Nephron progenitor cell (in vitro differentiated cells): ENCODE results near the gene RARG.

Experiments used
- DNase-seq: peaks from one replicate; pipeline ENCODE4 v3.0.0; 2021
- H3K27ac Mint-ChIP-seq: 2 replicates; pipeline ENCODE4 v1.8.0; 2021; ENCODE audit warnings: mild to moderate bottlenecking, moderate library complexity, mixed read lengths
- H3K27me3 Mint-ChIP-seq: 2 replicates; pipeline ENCODE4 v1.8.0; 2021; ENCODE audit warnings: mild to moderate bottlenecking, low read depth, mixed read lengths; ENCODE audit not compliant: poor library complexity
- H3K36me3 Mint-ChIP-seq: 2 replicates; pipeline ENCODE4 v1.8.0; 2021; ENCODE audit warnings: low read depth, mixed read lengths
- H3K4me1 Mint-ChIP-seq: 2 replicates; pipeline ENCODE4 v1.8.0; 2021; ENCODE audit warnings: mixed read lengths
- H3K4me3 Mint-ChIP-seq: 2 replicates; pipeline ENCODE4 v1.8.0; 2021; ENCODE audit warnings: mild to moderate bottlenecking, moderate library complexity, mixed read lengths
- H3K9me3 Mint-ChIP-seq: 2 replicates; pipeline ENCODE4 v1.8.0; 2021; ENCODE audit warnings: mild to moderate bottlenecking, moderate library complexity, mixed read lengths
- TF ChIP-seq, protein P1 (sequence below): fragments of 200-600 bp; sonication (generic); IDR thresholded peaks from 2 replicates; pipeline ENCODE4 v1.5.0; 2021; ENCODE audit warnings: antibody characterized with exemption

Gene RARG

DNA sequence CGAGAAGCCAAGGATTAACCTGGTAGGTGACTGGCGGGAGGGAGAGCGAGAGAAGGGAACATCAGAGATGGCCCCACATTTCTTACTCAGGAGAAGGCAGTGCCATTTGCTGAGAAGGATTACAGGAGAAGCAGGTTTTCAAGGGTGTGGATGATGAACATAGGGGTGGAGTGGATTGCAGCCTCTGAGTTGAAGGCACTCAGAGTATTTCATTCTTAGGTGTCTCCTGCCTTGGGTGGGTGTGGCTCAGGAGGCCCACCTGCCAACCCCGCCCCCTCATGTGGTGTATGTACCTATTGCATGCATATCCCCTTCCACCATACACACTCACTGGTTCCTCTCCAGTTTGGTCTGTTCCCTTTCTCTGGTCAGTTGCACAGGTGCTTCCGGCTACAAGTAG, 42.4 kb upstream of the RARG start:
- H3K4me3 Mint-ChIP-seq = no peak overlapping the region
- TF ChIP-seq, protein P1, sequence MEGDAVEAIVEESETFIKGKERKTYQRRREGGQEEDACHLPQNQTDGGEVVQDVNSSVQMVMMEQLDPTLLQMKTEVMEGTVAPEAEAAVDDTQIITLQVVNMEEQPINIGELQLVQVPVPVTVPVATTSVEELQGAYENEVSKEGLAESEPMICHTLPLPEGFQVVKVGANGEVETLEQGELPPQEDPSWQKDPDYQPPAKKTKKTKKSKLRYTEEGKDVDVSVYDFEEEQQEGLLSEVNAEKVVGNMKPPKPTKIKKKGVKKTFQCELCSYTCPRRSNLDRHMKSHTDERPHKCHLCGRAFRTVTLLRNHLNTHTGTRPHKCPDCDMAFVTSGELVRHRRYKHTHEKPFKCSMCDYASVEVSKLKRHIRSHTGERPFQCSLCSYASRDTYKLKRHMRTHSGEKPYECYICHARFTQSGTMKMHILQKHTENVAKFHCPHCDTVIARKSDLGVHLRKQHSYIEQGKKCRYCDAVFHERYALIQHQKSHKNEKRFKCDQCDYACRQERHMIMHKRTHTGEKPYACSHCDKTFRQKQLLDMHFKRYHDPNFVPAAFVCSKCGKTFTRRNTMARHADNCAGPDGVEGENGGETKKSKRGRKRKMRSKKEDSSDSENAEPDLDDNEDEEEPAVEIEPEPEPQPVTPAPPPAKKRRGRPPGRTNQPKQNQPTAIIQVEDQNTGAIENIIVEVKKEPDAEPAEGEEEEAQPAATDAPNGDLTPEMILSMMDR = no peak
- no peaks in the 10 kb centered on the region for H3K9me3 Mint-ChIP-seq
- H3K27ac Mint-ChIP-seq = no peak overlapping the region
- H3K4me1 Mint-ChIP-seq = peaks cover 33% of the 10 kb centered on the region
- H3K36me3 Mint-ChIP-seq = peaks cover 57% of the 10 kb centered on the region
- no peak for DNase-seq
- H3K27me3 Mint-ChIP-seq = peaks cover 3% of the 10 kb centered on the region

DNA sequence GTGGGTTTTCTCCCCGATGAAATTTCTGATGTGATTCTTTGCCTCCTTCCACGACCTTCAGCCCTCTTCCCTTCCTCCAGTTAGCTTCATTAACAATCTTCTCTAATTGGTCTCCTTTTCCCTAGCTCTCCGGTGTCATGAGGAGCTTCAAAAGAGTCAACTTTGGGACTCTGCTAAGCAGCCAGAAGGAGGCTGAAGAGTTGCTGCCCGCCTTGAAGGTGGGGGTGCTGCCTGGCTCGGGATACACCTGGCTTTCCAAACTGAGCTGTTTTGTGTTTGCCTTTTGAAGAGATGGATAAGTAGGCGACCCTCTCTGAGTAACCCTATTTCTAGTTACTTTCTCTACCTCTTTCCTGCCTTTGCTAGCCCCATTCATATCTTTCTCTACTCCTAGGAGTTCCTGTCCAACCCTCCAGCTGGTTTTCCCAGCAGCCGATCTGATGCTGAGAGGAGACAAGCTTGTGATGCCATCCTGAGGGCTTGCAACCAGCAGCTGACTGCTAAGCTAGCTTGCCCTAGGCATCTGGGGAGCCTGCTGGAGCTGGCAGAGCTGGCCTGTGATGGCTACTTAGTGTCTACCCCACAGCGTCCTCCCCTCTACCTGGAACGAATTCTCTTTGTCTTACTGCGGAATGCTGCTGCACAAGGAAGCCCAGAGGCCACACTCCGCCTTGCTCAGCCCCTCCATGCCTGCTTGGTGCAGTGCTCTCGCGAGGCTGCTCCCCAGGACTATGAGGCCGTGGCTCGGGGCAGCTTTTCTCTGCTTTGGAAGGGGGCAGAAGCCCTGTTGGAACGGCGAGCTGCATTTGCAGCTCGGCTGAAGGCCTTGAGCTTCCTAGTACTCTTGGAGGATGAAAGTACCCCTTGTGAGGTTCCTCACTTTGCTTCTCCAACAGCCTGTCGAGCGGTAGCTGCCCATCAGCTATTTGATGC, 36.9 kb upstream of the RARG start:
- Mint-ChIP-seq H3K27me3 (peaks cover 3% of the 10 kb centered on the region), H3K4me3 (peak overlapping the region; percentile 98), H3K4me1 (peaks cover 55% of the 10 kb centered on the region), H3K27ac (peak overlapping the region; percentile 58), H3K9me3 (no peaks in the 10 kb centered on the region), H3K36me3 (peaks cover 21% of the 10 kb centered on the region)
- no peak for DNase-seq
- TF ChIP-seq, protein P1 = no peak

DNA sequence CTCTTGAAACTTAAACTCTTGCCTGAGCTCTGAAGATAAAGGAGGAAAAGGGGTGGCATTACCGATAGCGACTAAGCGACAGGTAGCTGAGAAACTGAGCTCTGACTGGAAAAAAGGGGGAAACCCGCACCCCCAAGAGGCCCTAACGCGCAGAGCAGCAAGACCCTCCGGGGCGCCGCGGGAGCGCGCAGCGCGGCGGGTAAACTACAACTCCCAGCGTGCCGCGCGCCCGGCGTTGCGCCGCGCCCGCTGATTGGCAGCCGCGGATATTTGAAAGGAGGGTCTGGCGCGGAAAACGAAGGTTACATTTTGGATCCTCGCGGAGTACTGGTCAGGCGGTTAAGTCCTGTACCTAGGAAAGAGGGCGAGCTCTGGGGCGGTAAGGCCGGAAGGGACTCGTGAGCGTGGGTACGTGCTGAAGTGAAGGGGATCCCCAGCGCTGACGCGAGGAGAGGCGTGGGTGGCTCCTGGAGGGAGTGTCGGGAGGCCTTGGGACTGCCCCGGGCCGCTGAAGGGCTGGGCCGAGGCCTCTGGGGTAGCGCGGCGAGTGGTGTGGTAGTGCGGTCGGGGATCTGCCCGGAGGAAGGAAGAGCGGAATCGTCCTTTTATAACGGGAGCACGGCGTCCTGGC, 36.1 kb upstream of the RARG start, which contains the start of gene ESPL1:
ESPL1 (plus strand) TSS at position 301 of the 631 bp plus-strand sequence. CDS start 468 bp downstream, outside the sequence.
- TF ChIP-seq, protein P1 = peak; percentile 45
- H3K27ac Mint-ChIP-seq = peak within 1 kb of the TSS; percentile 58
- peak within 1 kb of the TSS; percentile 98 for H3K4me3 Mint-ChIP-seq
- peaks cover 3% of the 10 kb centered on the region for H3K27me3 Mint-ChIP-seq
- H3K36me3 Mint-ChIP-seq = peaks cover 21% of the 10 kb centered on the region
- H3K9me3 Mint-ChIP-seq = no peaks in the 10 kb centered on the region
- H3K4me1 Mint-ChIP-seq = peaks cover 55% of the 10 kb centered on the region
- DNase-seq = peak; percentile 82

DNA sequence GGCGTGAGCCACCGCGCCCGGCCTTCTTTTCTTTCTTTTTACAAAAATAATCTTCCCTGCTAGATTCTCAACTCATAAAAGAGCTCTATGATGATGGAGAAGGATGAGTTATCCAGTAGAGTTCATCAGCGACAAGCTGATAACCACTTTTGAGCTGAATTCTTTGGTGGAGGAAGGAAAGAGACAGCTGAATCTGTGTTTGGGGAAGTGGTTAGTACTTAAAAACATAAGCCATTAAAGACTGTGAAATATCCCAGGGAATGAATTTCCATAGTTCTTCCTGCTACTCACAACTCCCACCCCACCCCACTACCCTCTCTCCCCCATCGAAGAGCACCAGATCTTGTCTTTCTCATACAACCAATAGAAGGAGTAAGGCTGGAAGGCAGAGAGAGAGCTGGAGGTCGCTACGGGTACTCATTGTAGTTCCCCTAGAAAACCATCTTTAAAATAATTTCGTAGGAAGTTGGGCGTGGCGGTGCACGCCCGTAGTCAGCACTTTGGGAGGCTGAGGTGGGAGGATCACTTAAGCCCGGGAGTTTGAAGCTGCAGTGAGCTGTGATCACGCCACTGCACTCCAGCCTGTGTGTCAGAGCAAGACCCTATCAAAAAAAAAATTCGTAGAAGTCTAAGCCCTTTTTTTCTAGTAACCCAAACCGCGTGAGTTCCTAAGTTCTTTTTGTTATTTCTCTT, 35.4 kb upstream of the RARG start:
- no peak overlapping the region for H3K27ac Mint-ChIP-seq
- H3K9me3 Mint-ChIP-seq = no peaks in the 10 kb centered on the region
- H3K27me3 Mint-ChIP-seq = peaks cover 3% of the 10 kb centered on the region
- H3K36me3 Mint-ChIP-seq = peaks cover 18% of the 10 kb centered on the region
- TF ChIP-seq, protein P1 = no peak
- peaks cover 53% of the 10 kb centered on the region for H3K4me1 Mint-ChIP-seq
- DNase-seq = no peak
- H3K4me3 Mint-ChIP-seq = peak overlapping the region; percentile 98

DNA sequence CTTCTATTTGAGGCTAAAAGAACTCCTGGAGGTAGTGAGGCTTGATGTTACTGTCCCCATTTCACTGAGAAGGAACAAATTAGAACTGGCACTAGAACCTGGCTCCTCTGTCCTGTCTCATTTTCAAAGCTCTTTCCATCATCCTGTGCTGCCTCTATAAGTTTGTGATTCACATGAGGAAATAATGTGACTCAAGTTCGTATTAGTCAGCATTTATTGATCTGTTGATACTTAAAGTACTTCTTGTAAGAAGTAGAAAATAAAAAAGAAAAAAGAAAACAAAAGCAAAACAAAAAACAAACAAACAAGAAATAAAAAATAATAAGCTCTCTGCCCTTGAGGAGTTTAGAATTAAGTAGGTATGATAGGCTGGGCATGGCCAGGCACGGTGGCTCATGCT, 33.8 kb upstream of the RARG start:
- Mint-ChIP-seq H3K27ac (no peak overlapping the region), H3K36me3 (peaks cover 11% of the 10 kb centered on the region), H3K27me3 (peaks cover 3% of the 10 kb centered on the region), H3K9me3 (no peaks in the 10 kb centered on the region), H3K4me3 (no peak overlapping the region), H3K4me1 (peaks cover 36% of the 10 kb centered on the region)
- DNase-seq = no peak
- TF ChIP-seq, protein P1 = no peak
